ENCODE results near the gene UBL4A.

The UBL4A gene

DNA sequence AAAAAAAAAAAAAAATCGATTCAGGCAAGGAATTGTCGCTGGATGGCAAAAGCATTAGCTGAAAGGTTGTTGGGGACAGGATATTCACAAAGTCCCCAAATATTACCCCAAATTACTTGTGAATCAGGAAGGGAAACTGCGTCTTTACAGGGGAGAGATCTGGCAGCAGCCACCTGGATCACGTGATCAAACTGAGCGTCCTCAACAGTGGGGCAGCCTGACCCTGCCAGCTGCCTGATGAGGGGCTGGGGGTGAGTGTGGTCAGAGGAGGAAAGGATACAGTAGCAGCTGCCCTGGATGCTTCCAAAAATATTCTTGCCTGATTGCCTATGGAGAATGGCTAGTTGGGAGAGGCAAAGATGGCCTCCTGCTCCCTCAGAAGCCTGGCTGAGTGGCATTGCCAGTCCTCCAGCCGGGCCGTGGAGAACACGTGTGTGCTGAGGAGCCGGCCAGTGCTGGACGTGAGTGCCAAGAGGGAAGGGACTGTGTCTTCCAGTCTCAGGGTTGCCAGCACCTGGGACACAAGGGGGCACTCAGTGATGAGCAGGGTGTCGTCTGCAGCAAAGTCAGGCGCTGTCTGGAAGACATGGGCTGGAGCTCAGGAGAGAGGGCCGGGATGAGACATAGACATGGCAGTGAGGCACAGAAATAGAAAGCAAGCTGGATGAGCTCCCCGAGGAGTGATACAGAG lies 4.4 kb downstream of the UBL4A start:
- no peak for FAIRE-seq
- DNase-seq (ENCODE audit: insufficient read length, low spot score), result no peak
- no peak for TF ChIP-seq POLR2A (IDR thresholded peaks at IDR 0.05; ENCODE audit: low read depth, low read length)

DNA sequence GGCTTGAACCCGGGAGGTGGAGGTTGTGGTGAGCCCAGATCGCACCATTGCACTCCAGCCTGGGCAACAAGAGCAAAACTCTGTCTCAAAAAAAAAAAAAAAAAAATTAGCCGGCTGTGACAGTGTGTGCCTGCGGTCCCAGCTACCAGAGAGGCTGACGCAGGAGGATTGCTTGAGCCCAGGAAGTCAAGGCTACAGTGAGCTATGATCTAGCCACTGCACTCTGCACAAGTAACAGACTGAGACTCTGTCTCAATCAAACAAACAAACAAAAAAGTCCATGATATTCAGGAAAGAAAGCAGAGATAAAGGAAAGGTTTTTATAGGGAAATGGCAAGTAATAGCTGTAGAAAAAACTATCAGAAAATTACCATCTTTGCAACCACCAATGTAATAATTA lies 5.2 kb downstream of the UBL4A start:
- FAIRE-seq (no peak), DNase-seq (ENCODE audit: insufficient read length, low spot score) (no peak)
- TF ChIP-seq POLR2A (IDR thresholded peaks at IDR 0.05; ENCODE audit: low read depth, low read length), result no peak

DNA sequence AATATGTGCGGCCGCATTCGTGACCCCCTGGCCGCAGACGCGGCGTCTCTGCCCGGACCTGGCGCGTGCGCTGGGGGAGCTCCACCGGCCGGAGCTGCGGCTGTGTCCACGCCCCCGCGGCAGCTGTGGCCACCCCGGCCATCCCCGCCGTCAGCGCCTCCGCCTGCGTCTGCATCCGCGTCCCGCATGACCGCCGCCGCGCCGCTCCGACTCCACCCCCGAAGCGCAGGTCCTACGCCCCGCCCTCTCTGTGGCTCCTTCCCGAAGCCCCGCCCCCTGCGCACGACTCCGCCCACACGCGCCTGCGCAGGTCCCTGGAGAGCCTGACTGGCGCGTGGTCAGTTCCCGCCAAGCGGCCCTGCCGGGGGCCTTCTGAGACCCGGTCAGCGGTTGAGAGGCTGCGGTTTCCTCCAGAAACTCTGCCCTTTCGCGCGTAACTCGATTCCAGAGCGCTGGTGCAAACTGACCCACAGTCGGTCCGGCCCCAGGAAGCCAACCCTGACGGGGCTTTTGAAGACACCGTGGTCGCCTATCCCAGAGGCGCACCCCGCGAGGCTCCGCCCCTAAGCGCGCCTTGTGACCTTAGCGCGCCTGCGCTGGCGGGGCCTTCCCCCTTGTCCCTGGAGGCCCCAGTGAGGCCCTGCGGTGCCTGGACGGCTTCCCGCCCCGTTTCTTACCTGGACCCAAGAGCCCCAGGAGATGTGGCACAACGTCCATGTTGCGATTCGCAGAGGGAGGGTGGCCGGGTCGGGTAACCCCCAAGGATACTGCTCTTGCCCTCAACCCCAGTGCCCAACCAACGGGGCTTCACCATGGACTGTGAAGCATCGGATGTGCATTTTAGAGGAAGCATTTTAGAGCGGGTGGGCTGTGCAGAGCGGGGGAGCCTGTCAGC lies 7.4 kb downstream of the UBL4A start, which contains the start of gene LAGE3:
Gene LAGE3 (minus strand): TSS at position 554 of the 895 bp plus-strand sequence. CDS start 366 bp downstream, at position 188.
- DNase-seq (ENCODE audit: insufficient read length, low spot score) (peak; percentile 83), FAIRE-seq (no peak)
- TF ChIP-seq POLR2A (IDR thresholded peaks at IDR 0.05; ENCODE audit: low read depth, low read length), result peak; percentile 64

DNA sequence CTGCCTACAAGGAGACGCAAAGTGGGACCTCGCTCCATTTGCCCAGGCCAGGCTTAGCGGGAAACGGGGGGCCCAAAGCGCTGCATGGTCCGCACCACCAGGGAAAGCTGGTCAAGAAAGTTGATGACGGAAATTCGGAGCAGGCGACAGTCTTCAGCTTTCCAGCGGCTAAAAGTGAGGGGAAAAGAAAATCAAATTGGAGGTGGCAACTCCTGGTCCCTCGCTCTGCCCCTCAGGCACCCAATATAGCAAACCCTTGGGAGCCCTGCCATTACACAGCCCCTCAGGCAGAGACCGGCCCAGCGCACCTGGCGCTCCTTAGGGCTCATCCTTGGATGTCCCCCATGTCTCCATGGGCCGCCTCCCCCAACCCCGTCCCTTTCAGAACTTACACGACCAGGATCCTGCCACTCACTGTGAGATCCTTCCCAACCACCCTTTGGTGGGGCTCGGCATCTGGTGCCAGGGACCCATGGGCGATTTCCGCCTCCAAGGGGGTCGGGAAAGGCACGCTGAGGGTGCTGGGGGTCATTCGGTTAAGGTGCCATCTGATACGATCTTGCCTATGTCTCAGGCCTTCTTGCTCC lies 8.4 kb downstream of the UBL4A start:
- no peak for FAIRE-seq
- TF ChIP-seq POLR2A (IDR thresholded peaks at IDR 0.05; ENCODE audit: low read depth, low read length), result no peak
- no peak for DNase-seq (ENCODE audit: insufficient read length, low spot score)

DNA sequence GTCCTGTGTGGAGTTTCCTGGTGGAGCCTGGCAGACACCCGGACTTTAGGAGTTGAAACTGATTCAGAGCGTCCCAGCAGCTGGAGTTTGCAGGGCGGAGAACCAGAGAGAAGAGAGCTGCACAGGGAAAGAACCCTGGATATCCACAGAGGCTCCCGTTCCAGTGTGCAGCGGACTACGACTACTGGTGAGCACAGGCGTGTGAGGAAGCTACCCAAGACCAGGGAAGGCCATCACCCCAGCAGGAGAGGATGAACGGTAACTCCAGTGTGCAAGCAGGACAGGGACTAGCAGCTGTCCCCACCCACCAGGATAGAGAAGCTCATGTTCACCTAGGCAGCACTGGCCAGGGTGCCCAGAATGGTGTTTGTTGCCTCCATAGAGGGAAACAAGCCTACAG lies 9.6 kb downstream of the UBL4A start:
- TF ChIP-seq POLR2A (IDR thresholded peaks at IDR 0.05; ENCODE audit: low read depth, low read length), result no peak
- no peak for FAIRE-seq
- no peak for DNase-seq (ENCODE audit: insufficient read length, low spot score)

DNA sequence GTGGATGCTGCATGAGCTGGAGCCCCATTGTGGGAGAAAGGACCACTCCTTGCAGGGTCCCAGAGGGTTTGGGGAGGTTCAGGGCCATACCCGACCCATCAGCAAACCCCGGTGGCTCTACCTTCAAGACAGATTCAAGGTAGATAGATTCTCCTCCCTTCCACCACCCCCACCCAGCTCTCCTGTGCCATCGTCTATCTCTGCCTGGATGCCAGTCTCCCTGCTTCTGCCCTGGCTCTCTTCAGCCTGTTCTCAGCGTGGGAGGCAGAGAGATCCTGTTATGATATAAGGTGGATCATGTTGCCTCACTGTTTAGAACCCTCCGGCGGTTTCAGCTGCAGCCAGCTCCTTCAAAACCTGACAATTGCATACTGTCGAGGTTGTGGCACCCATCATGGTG lies 12.7 kb downstream of the UBL4A start:
- no peak for DNase-seq (ENCODE audit: insufficient read length, low spot score)
- no peak for TF ChIP-seq POLR2A (IDR thresholded peaks at IDR 0.05; ENCODE audit: low read depth, low read length)
- FAIRE-seq, result no peak

DNA sequence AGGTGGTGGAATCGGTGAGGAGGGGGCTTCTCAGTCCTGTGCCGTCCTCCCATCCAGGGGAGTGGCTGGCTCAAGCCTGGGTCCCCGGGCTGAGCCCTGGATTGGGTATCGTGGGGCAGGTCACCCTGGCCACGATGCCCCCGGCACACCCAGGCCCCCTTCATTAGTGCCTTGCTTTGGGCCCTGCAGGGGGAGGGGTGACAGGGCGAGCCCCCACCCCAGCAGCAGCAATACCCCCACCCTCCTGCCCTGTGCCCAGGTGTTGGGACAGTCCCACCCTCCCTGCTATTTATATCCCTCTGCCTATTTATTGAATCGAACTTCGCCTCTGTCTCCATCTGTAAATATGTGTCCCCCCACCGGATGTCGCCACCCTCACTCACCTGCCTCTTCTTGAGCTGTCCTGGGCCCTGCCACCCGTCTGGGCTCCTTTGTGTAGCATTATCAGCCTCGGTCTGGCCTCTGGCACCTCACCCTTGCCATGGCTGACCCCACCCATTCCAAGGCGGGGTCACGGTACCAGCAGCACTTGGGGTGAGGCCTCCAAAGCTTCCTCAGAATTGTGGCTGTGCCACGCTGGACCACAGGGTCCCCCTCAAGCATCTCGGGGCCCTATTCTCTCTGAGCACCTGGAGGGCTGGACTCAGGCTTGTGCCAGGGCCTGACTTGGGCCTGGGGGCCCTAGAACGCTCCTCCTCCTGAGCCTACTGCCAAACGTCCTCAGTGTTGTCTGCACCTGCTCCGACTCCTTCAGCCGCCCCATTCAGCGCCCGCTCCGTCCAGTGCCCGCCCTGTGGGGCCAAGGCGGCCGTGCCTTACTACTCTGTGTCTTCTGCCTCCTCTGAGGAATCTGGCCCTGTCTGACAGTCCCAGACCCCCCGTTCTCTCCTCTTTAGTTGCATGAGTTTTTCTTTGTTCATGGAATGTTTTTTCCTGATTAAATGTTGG lies 13.5 kb downstream of the UBL4A start:
- no peak for TF ChIP-seq POLR2A (IDR thresholded peaks at IDR 0.05; ENCODE audit: low read depth, low read length)
- FAIRE-seq (no peak), DNase-seq (ENCODE audit: insufficient read length, low spot score) (no peak)

DNA sequence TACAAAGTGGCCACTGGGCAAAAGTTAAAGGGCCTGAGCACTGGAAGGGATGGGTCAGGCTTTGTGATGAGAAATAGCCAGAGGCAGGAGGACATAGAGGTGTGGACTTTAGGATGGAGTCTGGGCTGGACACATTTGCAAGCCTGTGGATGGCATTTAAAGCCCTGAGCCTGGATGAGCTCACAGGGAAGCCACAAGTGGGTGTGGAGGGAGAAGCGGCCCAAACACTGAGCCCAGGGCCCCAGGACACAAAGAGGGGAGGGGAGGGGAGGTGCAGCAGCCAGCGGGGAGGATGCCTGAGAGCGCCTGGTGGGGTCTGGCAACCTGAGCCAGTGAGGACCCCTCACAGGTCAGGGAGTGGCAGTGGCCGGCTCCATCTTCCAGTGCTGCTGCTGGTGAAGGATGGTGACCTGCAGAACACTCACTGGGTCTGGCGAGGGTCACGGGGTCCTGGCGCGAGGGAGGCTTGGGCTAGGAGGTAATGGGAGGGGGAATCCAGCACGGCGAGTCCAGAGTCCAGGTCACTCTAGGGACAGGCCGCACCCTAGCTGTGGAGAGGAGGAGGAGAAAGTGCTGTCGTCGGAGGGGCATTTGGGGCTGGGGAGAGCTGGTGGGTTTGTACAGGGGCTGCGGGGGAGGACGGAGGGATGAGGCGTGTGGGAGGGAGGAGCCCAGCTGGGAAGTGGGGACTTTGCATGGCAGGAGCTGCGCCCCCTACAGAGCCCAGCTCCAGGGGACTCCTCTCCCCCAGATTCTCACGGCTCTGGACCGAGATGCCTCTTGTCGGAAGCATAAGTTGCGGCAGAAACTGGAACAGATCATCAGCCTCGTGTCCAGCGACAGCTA lies 14.4 kb downstream of the UBL4A start:
- DNase-seq (ENCODE audit: insufficient read length, low spot score) (no peak), FAIRE-seq (no peak)
- TF ChIP-seq POLR2A (IDR thresholded peaks at IDR 0.05; ENCODE audit: low read depth, low read length), result no peak

DNA sequence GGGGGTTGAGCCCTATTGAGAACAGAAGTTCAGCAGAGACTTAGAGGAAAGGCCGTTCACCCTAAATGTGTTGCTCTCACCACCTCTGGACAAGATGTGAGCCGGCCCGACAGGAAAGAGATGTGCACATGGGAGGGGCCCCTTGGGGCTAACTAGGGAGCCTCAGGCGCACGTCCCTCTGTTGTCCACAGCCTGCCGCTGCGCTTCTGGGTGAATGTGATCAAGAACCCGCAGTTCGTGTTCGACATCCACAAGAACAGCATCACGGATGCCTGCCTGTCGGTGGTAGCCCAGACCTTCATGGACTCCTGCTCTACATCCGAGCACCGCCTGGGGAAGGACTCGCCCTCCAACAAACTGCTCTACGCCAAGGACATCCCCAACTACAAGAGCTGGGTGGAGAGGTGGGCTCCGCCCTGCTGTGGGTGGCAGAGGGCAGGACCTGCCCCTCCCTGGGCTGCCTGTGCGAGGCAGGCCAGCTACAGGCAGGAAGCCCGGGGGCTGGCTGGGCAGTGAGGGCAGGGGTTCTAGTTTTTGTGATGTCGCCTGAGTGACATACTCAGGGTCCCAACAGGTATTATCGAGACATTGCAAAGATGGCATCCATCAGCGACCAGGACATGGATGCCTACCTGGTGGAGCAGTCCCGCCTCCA lies 15.4 kb downstream of the UBL4A start:
- DNase-seq (ENCODE audit: insufficient read length, low spot score) (no peak), FAIRE-seq (no peak)
- no peak for TF ChIP-seq POLR2A (IDR thresholded peaks at IDR 0.05; ENCODE audit: low read depth, low read length)

DNA sequence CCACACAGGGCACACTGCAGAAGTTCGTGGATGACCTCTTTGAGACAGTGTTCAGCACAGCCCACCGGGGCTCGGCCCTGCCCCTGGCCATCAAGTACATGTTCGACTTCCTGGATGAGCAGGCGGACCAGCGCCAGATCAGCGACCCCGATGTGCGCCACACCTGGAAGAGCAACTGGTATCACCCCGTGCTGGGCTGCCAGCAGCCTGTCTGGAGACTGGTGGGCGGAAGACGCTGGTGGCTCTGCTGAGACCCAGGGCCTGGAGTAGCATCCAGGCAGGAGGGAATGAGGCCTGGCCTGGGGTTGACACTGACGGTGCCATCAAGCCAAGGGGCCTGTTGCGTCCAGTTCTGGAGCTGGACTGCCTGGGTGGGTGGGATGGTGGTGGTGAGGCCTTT lies 16.0 kb downstream of the UBL4A start:
- no peak for TF ChIP-seq POLR2A (IDR thresholded peaks at IDR 0.05; ENCODE audit: low read depth, low read length)
- no peak for FAIRE-seq
- DNase-seq (ENCODE audit: insufficient read length, low spot score), result no peak

DNA sequence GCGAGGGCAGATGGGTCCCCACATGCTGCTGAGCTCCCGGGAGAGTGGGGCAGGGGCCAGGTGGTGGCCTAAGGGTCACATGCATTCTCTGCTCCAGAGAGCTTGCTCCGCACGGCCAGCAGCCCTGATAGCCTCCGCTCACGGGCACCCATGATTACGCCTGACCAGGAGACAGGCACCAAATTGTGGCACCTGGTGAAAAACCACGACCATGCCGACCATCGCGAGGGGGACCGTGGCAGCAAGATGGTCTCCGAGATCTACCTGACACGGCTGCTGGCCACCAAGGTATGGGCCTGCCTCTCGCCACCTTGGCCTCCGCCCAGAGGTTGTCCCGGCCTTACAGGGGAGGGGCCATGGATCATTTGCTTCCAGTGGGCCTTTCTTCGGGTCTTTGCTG lies 16.5 kb downstream of the UBL4A start:
- DNase-seq (ENCODE audit: insufficient read length, low spot score) (no peak), FAIRE-seq (no peak)
- TF ChIP-seq POLR2A (IDR thresholded peaks at IDR 0.05; ENCODE audit: low read depth, low read length), result no peak

DNA sequence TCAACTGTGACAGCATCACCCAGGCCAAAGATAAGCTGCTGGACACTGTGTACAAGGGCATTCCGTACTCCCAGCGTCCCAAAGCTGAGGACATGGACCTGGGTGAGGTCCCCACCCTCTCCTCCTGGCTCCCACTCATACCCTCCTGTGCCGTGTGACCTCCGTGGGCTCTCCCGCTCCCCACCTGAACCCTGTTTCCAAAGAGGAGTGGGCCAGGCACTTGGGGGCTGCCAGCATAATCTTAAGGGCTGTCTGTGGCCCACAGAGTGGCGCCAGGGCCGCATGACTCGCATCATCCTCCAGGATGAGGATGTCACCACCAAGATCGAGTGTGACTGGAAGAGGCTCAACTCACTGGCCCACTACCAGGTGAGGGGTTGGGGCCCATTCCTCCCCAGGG lies 17.3 kb downstream of the UBL4A start:
- no peak for FAIRE-seq

More for the DNA sequence above, 17.3 kb downstream of the UBL4A start:
- no peak for TF ChIP-seq POLR2A (IDR thresholded peaks at IDR 0.05; ENCODE audit: low read depth, low read length)
- DNase-seq (ENCODE audit: insufficient read length, low spot score), result no peak

All from H54 (cell line).